Common myeloid progenitor, CD34-positive (primary cell): ENCODE data around the gene EIF1.

Source experiments
- CTCF ChIA-PET: fragments of 350-600 bp; sonication (Branson Sonifier 250); formaldehyde crosslinking; loops from one replicate; lab custom pipeline; 2021; ENCODE audit warnings: antibody characterized with exemption; lab: Charles Lee
- POLR2A ChIA-PET: fragments of 350-600 bp; sonication (Branson Sonifier 250); formaldehyde crosslinking; loops from one replicate; lab custom pipeline; 2021; ENCODE audit warnings: antibody characterized with exemption; lab: Charles Lee
- DNase-seq, 3 donors: peaks; one replicate each; pipeline versions ENCODE4 v3.0.0 to v3.0.0-alpha.2; 2013
- H3K27ac ChIP-seq, 2 experiments: 1 replicate in 1 of 2; 2 replicates in 1 of 2; pipeline ENCODE4 v1.7.0; 2013; ENCODE audit warnings: inconsistent platforms in 2 of 2, low read length in 2 of 2, mild to moderate bottlenecking in 2 of 2, low read depth in 1 of 2, moderate library complexity in 1 of 2; ENCODE audit not compliant: severe bottlenecking in 2 of 2, insufficient read depth in 1 of 2, poor library complexity in 1 of 2
- H3K27me3 ChIP-seq, 5 experiments: replicated peaks in 2 of 5; 1 replicate in 3 of 5; 2 replicates in 2 of 5; pipeline versions ENCODE4 v1.6.1 to v1.7.0; 2013; ENCODE audit warnings: low read length in 4 of 5, mild to moderate bottlenecking in 2 of 5, moderate library complexity in 2 of 5, inconsistent platforms in 1 of 5; ENCODE audit not compliant: insufficient read depth in 5 of 5, control insufficient read depth in 4 of 5
- H3K36me3 ChIP-seq, 4 experiments: 1 replicate in 2 of 4; 2 replicates in 2 of 4; pipeline versions ENCODE4 v1.6.1 to v1.7.0; 2013; ENCODE audit warnings: low read length in 3 of 4, control low read depth in 1 of 4, mild to moderate bottlenecking in 1 of 4; ENCODE audit not compliant: control insufficient read depth in 4 of 4, insufficient read depth in 4 of 4
- H3K4me1 ChIP-seq, 4 experiments: 1 replicate in 3 of 4; 2 replicates in 1 of 4; pipeline versions ENCODE4 v1.6.1 to v1.7.1; 2013; ENCODE audit warnings: low read length in 3 of 4, mild to moderate bottlenecking in 3 of 4, control low read depth in 1 of 4, inconsistent platforms in 1 of 4, moderate library complexity in 1 of 4; ENCODE audit not compliant: control insufficient read depth in 4 of 4, insufficient read depth in 4 of 4; ENCODE audit errors: control extremely low read depth in 1 of 4
- H3K4me3 ChIP-seq, 7 experiments: 1 replicate in 4 of 7; 2 replicates in 3 of 7; pipeline versions ENCODE4 v1.5.1 to v1.7.0; 2013; ENCODE audit warnings: mild to moderate bottlenecking in 7 of 7, low read length in 6 of 7, moderate library complexity in 6 of 7, inconsistent platforms in 2 of 7, low read depth in 2 of 7, control low read depth in 1 of 7; ENCODE audit not compliant: insufficient read depth in 4 of 7, control insufficient read depth in 1 of 7; ENCODE audit errors: extremely low read depth in 1 of 7
- H3K9me3 ChIP-seq, 5 experiments: 1 replicate in 4 of 5; 2 replicates in 1 of 5; pipeline versions ENCODE4 v1.6.1 to v1.7.1; 2013; ENCODE audit warnings: low read length in 4 of 5, mild to moderate bottlenecking in 2 of 5, inconsistent platforms in 1 of 5, low read depth in 1 of 5, moderate library complexity in 1 of 5; ENCODE audit not compliant: control insufficient read depth in 4 of 5, insufficient read depth in 2 of 5; ENCODE audit errors: control extremely low read depth in 1 of 5
- WGBS: methylation state at CpG from one replicate; pipeline ENCODE4 v1.1.5; 2013; ENCODE audit not compliant: insufficient coverage; 5-methylcytosine and 5-hydroxymethylcytosine counted together

Gene EIF1

GRCh38 chr17:41718287-41718645 lies 29.6 kb downstream of the EIF1 start:
- peaks cover 0 to 2% (median 0%) of the 10 kb centered on the region in 5 experiments for H3K27me3 ChIP-seq
- ChIA-PET CTCF (interaction anchor here (0.7 kb wide), 1 partner anchor 62 kb away, joined by 3 read pairs; no protein-coding TSS in a partner anchor), POLR2A (interaction anchor here (0.5 kb wide), 1 partner anchor 1309 kb away, joined by 3 read pairs; no protein-coding TSS in a partner anchor)
- H3K4me3 ChIP-seq = no peak overlapping the region
- no peaks in the 10 kb centered on the region for H3K36me3 ChIP-seq
- H3K4me1 ChIP-seq = no peaks in the 10 kb centered on the region
- DNase-seq = no peak
- WGBS = 80% methylated on average over 5 of the region's 5 CpGs
- H3K9me3 ChIP-seq = peaks cover 0 to 1% (median 0%) of the 10 kb centered on the region in 5 experiments
- no peak overlapping the region for H3K27ac ChIP-seq

- CTCF ChIA-PET = interaction anchor here (1.6 to 1.9 kb wide), 2 partner anchors 9 to 79 kb away, joined by 4 to 6 read pairs; no protein-coding TSS in a partner anchor
- Histone ChIP-seq H3K9me3 (peaks cover 0 to 1% (median 0%) of the 10 kb centered on the region in 5 experiments), H3K27ac (no peak overlapping the region), H3K36me3 (no peaks in the 10 kb centered on the region), H3K4me1 (no peaks in the 10 kb centered on the region), H3K27me3 (peaks cover 0 to 2% (median 0%) of the 10 kb centered on the region in 5 experiments), H3K4me3 (no peak overlapping the region)
- WGBS = 100% methylated on average over 2 of the region's 7 CpGs
- POLR2A ChIA-PET = interaction anchor here (0.6 kb wide), 1 partner anchor 1831 kb away, joined by 4 read pairs; no protein-coding TSS in a partner anchor
- DNase-seq = no peak
Observed at GRCh38 chr17:41722231-41722630, 33.5 kb downstream of the EIF1 start.

GRCh38 chr17:41723801-41724475 lies 35.3 kb downstream of the EIF1 start:
- no peak for DNase-seq
- H3K27me3 ChIP-seq = no peaks in the 10 kb centered on the region
- ChIA-PET CTCF (no interaction called here), POLR2A (no interaction called here)
- WGBS = 90% methylated on average over 12 of the region's 12 CpGs
- no peak overlapping the region for H3K4me3 ChIP-seq
- H3K36me3 ChIP-seq = no peaks in the 10 kb centered on the region
- H3K9me3 ChIP-seq = peaks cover 0 to 1% (median 0%) of the 10 kb centered on the region in 5 experiments
- H3K27ac ChIP-seq = no peak overlapping the region
- no peaks in the 10 kb centered on the region for H3K4me1 ChIP-seq

- H3K27ac ChIP-seq = no peak overlapping the region
- ChIA-PET POLR2A (no interaction called here), CTCF (no interaction called here)
- H3K36me3 ChIP-seq = no peaks in the 10 kb centered on the region
- no peak overlapping the region for H3K4me3 ChIP-seq
- no peak for DNase-seq
- 89% methylated on average over 15 of the region's 17 CpGs for WGBS
- no peaks in the 10 kb centered on the region for H3K27me3 ChIP-seq
- peaks cover 0 to 1% (median 0%) of the 10 kb centered on the region in 5 experiments for H3K9me3 ChIP-seq
- no peaks in the 10 kb centered on the region for H3K4me1 ChIP-seq
Observed at GRCh38 chr17:41724476-41725050, 35.9 kb downstream of the EIF1 start.

GRCh38 chr17:41725134-41725533 lies 36.4 kb downstream of the EIF1 start:
- no peaks in the 10 kb centered on the region for H3K36me3 ChIP-seq
- peaks cover 0 to 2% (median 0%) of the 10 kb centered on the region in 5 experiments for H3K27me3 ChIP-seq
- CTCF ChIA-PET = interaction anchor here (0.7 kb wide), 1 partner anchor 86 kb away, joined by 3 read pairs; the partner anchor contains the start of gene P3H4
- no peak overlapping the region for H3K27ac ChIP-seq
- H3K4me3 ChIP-seq = no peak overlapping the region
- POLR2A ChIA-PET = no interaction called here
- no peaks in the 10 kb centered on the region for H3K4me1 ChIP-seq
- WGBS = 94% methylated on average over 3 of the region's 5 CpGs
- peaks cover 0 to 1% (median 0%) of the 10 kb centered on the region in 5 experiments for H3K9me3 ChIP-seq
- no peak for DNase-seq

- CTCF ChIA-PET = interaction anchor here (1.0 to 2.5 kb wide), 2 partner anchors 9 to 12 kb away, joined by 3 to 8 read pairs; no protein-coding TSS in a partner anchor
- H3K27me3 ChIP-seq = peaks cover 0 to 27% (median 4%) of the 10 kb centered on the region in 5 experiments
- no peaks in the 10 kb centered on the region for H3K36me3 ChIP-seq
- H3K4me1 ChIP-seq = no peaks in the 10 kb centered on the region
- H3K9me3 ChIP-seq = no peaks in the 10 kb centered on the region
- POLR2A ChIA-PET = no interaction called here
- H3K27ac ChIP-seq = no peak overlapping the region
- DNase-seq = no peak
- WGBS = 92% methylated on average over 10 of the region's 12 CpGs
- no peak overlapping the region for H3K4me3 ChIP-seq
Observed at GRCh38 chr17:41728056-41728455, 39.4 kb downstream of the EIF1 start.

- peaks cover 0 to 17% (median 14%) of the 10 kb centered on the region in 4 experiments for H3K4me1 ChIP-seq
- no peak overlapping the region for H3K27ac ChIP-seq
- peaks cover 0 to 51% (median 13%) of the 10 kb centered on the region in 5 experiments for H3K27me3 ChIP-seq
- WGBS = 46% methylated on average over 4 of the region's 4 CpGs
- no peaks in the 10 kb centered on the region for H3K36me3 ChIP-seq
- ChIA-PET CTCF (interaction anchor here (2.1 kb wide), 1 partner anchor 34 kb away, joined by 5 read pairs; no protein-coding TSS in a partner anchor), POLR2A (no interaction called here)
- DNase-seq = no peak
- no peak overlapping the region for H3K4me3 ChIP-seq
- no peaks in the 10 kb centered on the region for H3K9me3 ChIP-seq
Observed at GRCh38 chr17:41730479-41730878, 41.8 kb downstream of the EIF1 start.
